ENCODE measurements around the gene CINP. TPM values are rescaled to one million over a fixed set of nuclear protein-coding genes. Genes with fewer than 3 reads are reported as not detected.
"Not testable (repeated sequence)": the region's sequence is repeated elsewhere in the genome, so short reads cannot be mapped to it uniquely, and the experiment has no call there.

CINP gene
- total and polyA plus RNA-seq, 7 donors, result 22.5 to 42.4 (median 33.5) TPM

DNA sequence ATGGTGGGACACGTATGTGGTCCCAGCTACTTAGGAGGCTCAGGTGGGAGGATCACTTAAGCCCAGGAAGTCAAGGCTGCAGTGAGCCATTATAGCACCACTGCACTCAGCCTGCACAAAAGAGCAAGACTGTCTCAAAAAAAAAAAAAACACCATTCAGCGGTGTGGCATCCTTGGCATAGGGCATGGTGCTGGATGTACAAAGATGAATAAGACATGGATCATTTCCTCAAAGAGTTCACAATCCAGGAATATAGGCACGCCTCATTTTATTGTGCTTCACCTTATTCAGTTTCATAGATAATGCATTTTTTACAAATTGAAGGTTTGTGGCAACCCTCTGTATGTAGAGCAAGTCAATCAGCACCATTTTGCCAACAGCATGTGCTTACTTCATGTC, 6.4 kb downstream of the CINP start:
- no peaks in the 10 kb centered on the region for H3K27me3 ChIP-seq (ENCODE audit: insufficient read depth in 3 of 3, low read length in 2 of 3)
- DNase-seq, result no peak
- no peaks in the 10 kb centered on the region for H3K9me3 ChIP-seq
- intact Hi-C loops (cut with DNase I), result no loop called here
- H3K27ac ChIP-seq, result no peak overlapping the region
- H3K4me1 ChIP-seq, result peaks cover 1% of the 10 kb centered on the region
- 82 to 93% (median 88%) methylated on average over 3 of the region's 3 CpGs for WGBS, 3 donors
- TF ChIP-seq, protein P1, sequence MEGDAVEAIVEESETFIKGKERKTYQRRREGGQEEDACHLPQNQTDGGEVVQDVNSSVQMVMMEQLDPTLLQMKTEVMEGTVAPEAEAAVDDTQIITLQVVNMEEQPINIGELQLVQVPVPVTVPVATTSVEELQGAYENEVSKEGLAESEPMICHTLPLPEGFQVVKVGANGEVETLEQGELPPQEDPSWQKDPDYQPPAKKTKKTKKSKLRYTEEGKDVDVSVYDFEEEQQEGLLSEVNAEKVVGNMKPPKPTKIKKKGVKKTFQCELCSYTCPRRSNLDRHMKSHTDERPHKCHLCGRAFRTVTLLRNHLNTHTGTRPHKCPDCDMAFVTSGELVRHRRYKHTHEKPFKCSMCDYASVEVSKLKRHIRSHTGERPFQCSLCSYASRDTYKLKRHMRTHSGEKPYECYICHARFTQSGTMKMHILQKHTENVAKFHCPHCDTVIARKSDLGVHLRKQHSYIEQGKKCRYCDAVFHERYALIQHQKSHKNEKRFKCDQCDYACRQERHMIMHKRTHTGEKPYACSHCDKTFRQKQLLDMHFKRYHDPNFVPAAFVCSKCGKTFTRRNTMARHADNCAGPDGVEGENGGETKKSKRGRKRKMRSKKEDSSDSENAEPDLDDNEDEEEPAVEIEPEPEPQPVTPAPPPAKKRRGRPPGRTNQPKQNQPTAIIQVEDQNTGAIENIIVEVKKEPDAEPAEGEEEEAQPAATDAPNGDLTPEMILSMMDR (IDR thresholded peaks at IDR 0.05), result no peak
- ATAC-seq, result no peak
- no peak overlapping the region for H3K4me3 ChIP-seq
- peaks cover 2 to 90% of the 10 kb centered on the region in 2 donors for H3K36me3 ChIP-seq (ENCODE audit: insufficient read depth in 1 of 2, low read depth in 1 of 2)

DNA sequence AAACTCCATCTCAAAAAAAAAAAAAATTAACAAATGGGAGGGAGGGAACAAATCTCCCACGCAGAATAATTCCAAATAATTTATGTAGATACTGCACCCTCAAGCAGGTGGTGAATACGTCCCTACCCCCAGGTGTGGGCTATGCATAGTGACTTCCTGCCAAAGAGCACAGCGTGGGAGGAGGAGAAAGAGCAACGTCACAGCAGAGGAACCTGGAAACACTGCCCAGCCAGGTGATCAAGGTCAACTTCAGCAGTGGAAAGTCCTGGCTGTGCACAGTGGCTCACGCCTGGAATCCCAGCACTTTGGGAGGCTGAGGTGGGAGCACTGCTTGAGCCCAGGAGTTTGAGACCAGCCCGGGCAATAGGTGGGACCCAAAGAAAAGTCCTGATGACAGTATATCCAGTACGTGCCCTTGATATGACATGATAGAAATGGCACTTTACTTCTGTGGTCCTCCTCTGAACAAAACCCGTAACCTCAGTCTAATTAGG, 9.5 kb downstream of the CINP start:
- DNase-seq, result no peak
- no peak for ATAC-seq
- intact Hi-C loops (cut with DNase I), result no loop called here
- Histone ChIP-seq H3K4me1 (peaks cover 3% of the 10 kb centered on the region), H3K27me3 (ENCODE audit: insufficient read depth in 3 of 3, low read length in 2 of 3) (no peaks in the 10 kb centered on the region), H3K9me3 (no peaks in the 10 kb centered on the region), H3K27ac (no peak overlapping the region), H3K4me3 (no peak overlapping the region), H3K36me3 (ENCODE audit: insufficient read depth in 1 of 2, low read depth in 1 of 2) (peaks cover 5 to 99% of the 10 kb centered on the region in 2 donors)
- TF ChIP-seq, protein P1 (IDR thresholded peaks at IDR 0.05), result no peak
- WGBS, 3 donors, result 78 to 86% (median 80%) methylated on average over 8 of the region's 8 CpGs

DNA sequence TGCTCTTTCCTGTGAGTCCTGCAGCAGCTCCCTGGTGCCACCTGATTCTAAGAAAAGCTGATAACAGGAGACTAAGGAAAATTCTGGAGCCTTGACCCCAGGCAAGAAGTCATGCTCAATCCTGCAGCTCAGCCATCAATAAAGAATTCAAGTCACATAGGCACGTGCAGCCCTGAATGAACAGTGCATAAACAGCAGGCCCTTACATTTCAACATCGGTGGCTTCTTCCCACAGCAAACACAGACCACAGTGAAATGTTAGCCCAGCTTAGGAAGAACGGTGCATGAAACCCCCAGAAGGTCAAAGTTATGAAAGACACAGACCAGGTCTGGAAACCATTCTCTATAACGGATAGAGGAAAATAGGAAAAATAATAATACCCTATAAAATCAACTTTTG, 10.5 kb downstream of the CINP start:
- no peak overlapping the region for H3K27ac ChIP-seq
- no peak overlapping the region for H3K4me3 ChIP-seq
- ATAC-seq, result no peak
- no peaks in the 10 kb centered on the region for H3K27me3 ChIP-seq (ENCODE audit: insufficient read depth in 3 of 3, low read length in 2 of 3)
- intact Hi-C loops (cut with DNase I), result no loop called here
- peaks cover 8 to 99% of the 10 kb centered on the region in 2 donors for H3K36me3 ChIP-seq (ENCODE audit: insufficient read depth in 1 of 2, low read depth in 1 of 2)
- TF ChIP-seq, protein P1 (IDR thresholded peaks at IDR 0.05), result no peak
- peaks cover 3% of the 10 kb centered on the region for H3K4me1 ChIP-seq
- H3K9me3 ChIP-seq, result no peaks in the 10 kb centered on the region
- no peak for DNase-seq
- WGBS, 3 donors, result 79 to 87% (median 84%) methylated on average over 4 of the region's 4 CpGs

DNA sequence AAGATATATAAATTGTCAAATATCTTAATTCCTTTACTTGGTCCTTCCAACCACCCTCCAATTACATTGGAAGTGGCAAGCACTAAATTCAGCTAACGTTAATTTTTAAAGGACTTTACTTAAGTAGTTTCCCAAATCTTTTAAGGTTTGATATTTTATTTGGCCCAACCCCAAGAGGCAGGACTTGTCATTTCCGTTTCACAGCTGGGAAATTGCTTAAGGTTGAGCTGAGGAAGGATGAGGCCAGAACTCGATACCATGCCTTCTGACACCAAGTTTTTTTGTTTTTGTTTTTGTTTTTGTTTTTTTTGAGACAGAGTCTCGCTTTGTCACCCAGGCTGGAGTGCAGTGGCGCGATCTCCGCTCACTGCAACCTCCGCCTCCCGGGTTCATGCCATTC, 11.1 kb downstream of the CINP start:
- Histone ChIP-seq H3K36me3 (ENCODE audit: insufficient read depth in 1 of 2, low read depth in 1 of 2) (peaks cover 11 to 99% of the 10 kb centered on the region in 2 donors), H3K27ac (peak overlapping the region; percentile 38)
- DNase-seq; H3K4me1 ChIP-seq; ATAC-seq; H3K27me3 ChIP-seq (ENCODE audit: insufficient read depth in 3 of 3, low read length in 2 of 3); intact Hi-C loops (cut with DNase I); H3K9me3 ChIP-seq; H3K4me3 ChIP-seq: not testable (repeated sequence)
- WGBS, 3 donors, result 70 to 78% (median 75%) methylated on average over 9 of the region's 9 CpGs

DNA sequence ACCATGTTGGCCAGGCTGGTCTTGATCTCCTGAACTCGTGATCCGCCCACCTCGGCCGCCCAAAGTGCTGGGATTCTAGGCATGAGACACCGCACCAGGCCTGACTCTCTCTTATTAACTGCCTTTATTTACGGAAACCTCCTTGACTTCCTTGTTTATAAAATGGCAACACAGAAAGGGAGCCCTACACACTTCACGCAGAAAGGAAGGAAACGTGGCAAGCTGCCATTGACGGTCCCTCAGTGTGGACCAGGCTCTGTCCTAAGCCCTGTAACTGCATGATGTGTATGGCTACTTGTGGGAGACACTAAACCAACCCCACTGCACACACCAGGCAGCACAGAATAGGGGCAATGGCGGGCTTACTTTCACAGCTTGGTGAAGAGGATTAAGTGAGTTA, 11.7 kb downstream of the CINP start:
- DNase-seq, result no peak
- WGBS, 3 donors, result 75 to 82% (median 81%) methylated on average over 10 of the region's 10 CpGs
- ATAC-seq, result peak in 1 of 4 donors; percentile 32

More for the DNA sequence above, 11.7 kb downstream of the CINP start:
- Histone ChIP-seq H3K27ac (peak overlapping the region; percentile 38), H3K4me1 (peaks cover 3% of the 10 kb centered on the region), H3K27me3 (ENCODE audit: insufficient read depth in 3 of 3, low read length in 2 of 3) (no peaks in the 10 kb centered on the region), H3K4me3 (no peak overlapping the region), H3K9me3 (no peaks in the 10 kb centered on the region), H3K36me3 (ENCODE audit: insufficient read depth in 1 of 2, low read depth in 1 of 2) (peaks cover 8 to 99% of the 10 kb centered on the region in 2 donors)
- intact Hi-C loops (cut with DNase I), result no loop called here
- TF ChIP-seq, protein P1 (IDR thresholded peaks at IDR 0.05), result no peak

Measured in psoas muscle (tissue), 8 donors.